ENCODE measurements around the gene CACFD1. TPM values are rescaled to one million over a fixed set of nuclear protein-coding genes. Genes with fewer than 3 reads are reported as not detected.

Gene CACFD1
- total RNA-seq, 1 experiment from 2014 or later: 6.9 TPM

GRCh38 chr9:133487331-133487725, 27.6 kb downstream of the CACFD1 start:
- POLR2A ChIA-PET: no interaction called here
- H3K9me3 ChIP-seq (ENCODE audit: control insufficient read depth in 1 of 2, insufficient read depth in 1 of 2, low read depth in 1 of 2, low read length in 2 of 2): no peaks in the 10 kb centered on the region
- no peak overlapping the region for H3K27ac ChIP-seq (ENCODE audit: low read depth, low read length)
- no peaks in the 10 kb centered on the region for H3K27me3 ChIP-seq (ENCODE audit: insufficient read depth, low read length)
- H3K4me2 ChIP-seq (ENCODE audit: low read length): no peak overlapping the region
- no TSS peak for BruUV-seq (replicated peaks)
- CTCF ChIA-PET: interaction anchor here (1.4 to 1.8 kb wide), 2 partner anchors 28 to 110 kb away, joined by 3 to 7 read pairs; partner anchors contain the start of gene CACFD1
- no peak overlapping the region for H2AFZ ChIP-seq (ENCODE audit: low read depth, low read length, poor library complexity, severe bottlenecking)
- intact Hi-C loops (cut with micrococcal nuclease): loop anchor here (5.0 kb wide), 2 partner anchors 130 to 150 kb away; partner anchors contain the start of genes SURF1, SURF2 and SURF6
- H3K4me3 ChIP-seq (replicated peaks in 1 of 2; ENCODE audit: low read depth in 1 of 2, low read length in 2 of 2): no peak overlapping the region
- DNase-seq (ENCODE audit: low read depth, low spot score) (no peak), ATAC-seq (no peak)
- no peaks in the 10 kb centered on the region for H3K36me3 ChIP-seq (ENCODE audit: control insufficient read depth in 1 of 2, insufficient read depth in 2 of 2, low read length in 2 of 2)
- no peaks in the 10 kb centered on the region for H3K9me2 ChIP-seq (ENCODE audit: insufficient read depth)
- TF ChIP-seq POLR2A (IDR thresholded peaks at IDR 0.05; ENCODE audit: borderline replicate concordance, extremely low read depth, insufficient read depth, insufficient read length) (no peak), CTCF (IDR thresholded peaks at IDR 0.05 in 2 of 3, conservative IDR thresholded peaks at IDR 0.05 in 1 of 3; ENCODE audit: borderline replicate concordance in 1 of 3, insufficient read depth in 1 of 3, low read depth in 2 of 3, low read length in 2 of 3) (no peak), SIN3A (IDR thresholded peaks at IDR 0.05; ENCODE audit: low read depth) (no peak), EZH2 (IDR thresholded peaks at IDR 0.05) (no peak), FOSL1 (IDR thresholded peaks at IDR 0.05; ENCODE audit: low read depth) (no peak), ZFX (IDR thresholded peaks at IDR 0.05) (no peak), CEBPB (IDR thresholded peaks at IDR 0.05; ENCODE audit: low read depth) (no peak), MAX (IDR thresholded peaks at IDR 0.05) (no peak), YY1 (IDR thresholded peaks at IDR 0.05; ENCODE audit: extremely low read depth, insufficient replicate concordance, low read depth, low read length) (no peak)
- H3K9ac ChIP-seq (ENCODE audit: low read length): no peak overlapping the region
- RAD21 ChIA-PET (ENCODE audit: low non-redundant PET in 1 of 2, low total read pairs in 2 of 2, uncharacterized antibody in 2 of 2, unreplicated experiment in 2 of 2): interaction anchor here in 1 of 2 experiments (1.1 kb wide), 1 partner anchor 28 kb away, joined by 5 read pairs; the partner anchor contains the start of gene CACFD1
- peaks cover 17 to 22% of the 10 kb centered on the region in 2 experiments; a peak in 3 of 4 replicates for H3K4me1 ChIP-seq (ENCODE audit: control insufficient read depth in 1 of 2, insufficient read depth in 2 of 2, low read length in 2 of 2)
- H3K79me2 ChIP-seq (ENCODE audit: insufficient read depth, low read length): no peaks in the 10 kb centered on the region
- H4K20me1 ChIP-seq (ENCODE audit: insufficient read depth): no peaks in the 10 kb centered on the region
